HG03139 (cell line): Measurements from ENCODE around the gene PLXNA2.

ENCODE experiments used
- ATAC-seq: cut with Tn5 transposase; IDR thresholded peaks from one replicate; pipeline ENCODE4 v1.9.1; 2021; ENCODE audit not compliant: unreplicated experiment

The PLXNA2 gene

DNA sequence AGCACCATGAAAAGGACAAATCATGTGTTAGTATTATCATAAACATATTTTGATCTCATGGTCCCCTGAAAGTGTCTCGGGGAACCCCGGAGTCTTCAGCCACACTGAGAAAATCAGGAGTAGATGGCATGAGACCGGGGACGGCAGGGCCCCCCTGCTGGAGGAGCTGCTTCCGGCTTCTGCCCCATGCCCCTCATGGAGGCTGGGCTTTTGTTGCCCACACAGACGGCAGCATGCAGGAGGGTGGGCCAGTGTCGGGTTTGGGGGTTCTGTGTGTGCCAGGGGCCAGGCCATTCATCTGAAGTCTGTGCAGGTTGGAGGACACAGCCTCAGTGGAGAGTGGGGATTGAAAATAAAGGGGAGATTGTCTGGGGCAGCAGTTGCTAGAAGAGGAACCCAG is 258.2 kb downstream of the PLXNA2 start:
- no peak for ATAC-seq

DNA sequence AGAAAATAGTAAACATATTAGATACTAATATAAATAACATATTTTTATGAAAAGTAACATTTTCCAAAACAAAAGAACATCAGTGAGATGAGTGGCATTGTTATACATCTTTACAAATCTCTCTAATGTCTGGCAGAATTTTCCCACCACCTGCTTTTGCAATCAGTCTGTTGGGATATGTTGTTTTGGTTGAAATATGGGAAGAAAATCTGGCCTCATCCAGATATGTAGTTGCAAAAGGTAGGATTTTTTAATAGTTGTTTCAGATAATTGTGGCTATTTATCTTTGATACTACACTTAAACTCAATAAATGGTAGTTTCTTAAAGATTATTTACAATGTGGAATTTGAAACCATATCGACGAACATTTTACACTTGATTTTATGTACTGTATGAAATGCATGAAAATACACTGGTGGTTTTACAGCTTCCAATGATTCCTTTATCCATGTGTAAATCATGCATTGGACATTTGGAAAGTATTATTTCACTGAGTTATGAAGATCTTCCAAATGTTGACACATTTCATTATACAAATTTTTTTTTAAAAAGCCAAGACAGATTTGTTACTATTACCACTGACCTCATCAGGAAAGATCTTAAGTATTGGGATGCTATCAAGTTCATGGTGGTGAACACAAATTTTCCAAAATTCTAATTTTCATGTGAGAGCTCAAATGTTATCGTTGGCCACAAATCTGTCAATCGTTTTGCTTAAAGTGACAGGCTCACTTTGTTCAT is 259.2 kb downstream of the PLXNA2 start:
- ATAC-seq = no peak

DNA sequence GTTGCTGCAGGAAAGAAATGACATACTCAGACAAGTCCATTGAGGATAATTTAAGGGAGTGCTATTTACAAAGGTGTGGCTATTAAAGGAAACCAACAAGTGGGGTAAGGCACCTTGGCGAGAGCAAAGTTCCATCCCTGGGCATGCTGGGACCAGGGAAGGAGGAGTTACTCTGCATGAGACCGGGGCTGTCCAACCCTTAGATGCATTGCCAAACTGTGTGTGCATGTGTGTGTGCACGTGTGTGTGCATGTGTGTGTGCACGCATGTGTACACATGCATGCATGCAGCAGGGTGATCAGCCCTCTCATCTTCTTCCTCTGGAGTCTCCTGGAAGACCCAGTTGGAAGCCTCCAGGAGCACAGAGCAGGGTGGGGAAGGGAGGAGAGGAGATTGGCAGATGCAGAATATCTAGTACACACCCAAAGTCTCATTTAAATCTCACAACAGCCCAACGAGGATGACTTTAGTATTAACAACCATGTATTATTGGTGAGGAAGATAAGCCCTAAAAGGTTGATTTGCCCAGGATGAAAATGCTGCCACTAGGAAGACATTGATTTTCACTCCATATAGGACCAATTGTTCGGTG is 261.0 kb downstream of the PLXNA2 start:
- ATAC-seq = no peak

DNA sequence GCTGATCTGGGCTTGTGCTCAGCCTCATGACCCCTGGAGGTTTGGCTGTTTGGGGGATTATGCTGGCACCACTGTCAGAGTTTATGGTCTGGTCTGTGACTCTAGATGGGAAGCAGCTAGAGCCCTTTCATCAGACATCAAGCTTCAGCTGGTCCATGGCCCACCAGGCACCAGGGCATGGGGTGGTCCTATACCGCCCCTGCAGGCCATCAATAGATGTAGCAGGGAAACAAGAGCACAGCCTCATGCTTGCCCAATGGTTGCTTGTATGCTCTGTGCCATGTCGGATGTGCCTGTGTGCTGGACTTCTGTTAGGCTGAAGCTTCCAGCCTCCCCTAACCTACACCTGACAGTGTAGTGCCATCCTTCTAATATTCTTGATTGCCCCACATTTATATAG is 262.2 kb downstream of the PLXNA2 start:
- ATAC-seq = no peak

DNA sequence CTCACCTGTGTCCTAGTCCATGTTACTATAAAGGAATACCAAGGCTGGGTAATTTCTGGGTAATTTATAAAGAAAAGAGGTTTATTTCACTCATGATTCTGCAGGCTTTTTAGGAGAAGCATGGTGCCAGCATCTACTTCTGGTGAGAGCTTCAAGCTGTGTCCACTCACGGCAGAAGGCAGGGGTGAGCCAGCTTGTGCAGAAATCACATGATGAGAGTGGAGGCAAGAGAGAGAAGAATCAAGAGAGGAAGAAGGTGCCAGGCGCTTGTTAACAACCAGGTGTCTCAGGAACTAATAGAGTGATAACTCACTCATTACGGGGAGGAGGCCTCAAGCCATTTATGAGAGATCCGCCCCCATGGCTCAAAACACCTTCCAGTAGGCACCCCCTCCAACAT is 265.7 kb downstream of the PLXNA2 start:
- no peak for ATAC-seq

DNA sequence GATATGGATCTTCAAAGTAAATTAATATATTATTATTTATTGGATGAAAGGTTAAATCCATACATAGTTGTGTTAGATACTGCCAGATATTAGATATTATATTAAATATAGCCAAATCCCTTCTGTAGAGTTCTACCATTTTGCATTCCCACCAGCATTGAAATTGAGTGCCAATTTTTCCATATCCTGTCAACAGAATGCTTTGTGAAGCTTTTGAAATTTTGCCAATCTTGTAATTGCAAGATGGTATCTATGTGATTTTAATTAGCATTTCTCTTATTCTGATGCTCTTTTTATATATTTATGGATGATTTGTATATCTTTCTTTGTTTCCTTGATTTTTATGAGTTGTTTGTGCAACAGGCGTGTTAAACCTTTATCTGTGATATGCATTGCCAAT is 266.3 kb downstream of the PLXNA2 start:
- ATAC-seq = no peak

DNA sequence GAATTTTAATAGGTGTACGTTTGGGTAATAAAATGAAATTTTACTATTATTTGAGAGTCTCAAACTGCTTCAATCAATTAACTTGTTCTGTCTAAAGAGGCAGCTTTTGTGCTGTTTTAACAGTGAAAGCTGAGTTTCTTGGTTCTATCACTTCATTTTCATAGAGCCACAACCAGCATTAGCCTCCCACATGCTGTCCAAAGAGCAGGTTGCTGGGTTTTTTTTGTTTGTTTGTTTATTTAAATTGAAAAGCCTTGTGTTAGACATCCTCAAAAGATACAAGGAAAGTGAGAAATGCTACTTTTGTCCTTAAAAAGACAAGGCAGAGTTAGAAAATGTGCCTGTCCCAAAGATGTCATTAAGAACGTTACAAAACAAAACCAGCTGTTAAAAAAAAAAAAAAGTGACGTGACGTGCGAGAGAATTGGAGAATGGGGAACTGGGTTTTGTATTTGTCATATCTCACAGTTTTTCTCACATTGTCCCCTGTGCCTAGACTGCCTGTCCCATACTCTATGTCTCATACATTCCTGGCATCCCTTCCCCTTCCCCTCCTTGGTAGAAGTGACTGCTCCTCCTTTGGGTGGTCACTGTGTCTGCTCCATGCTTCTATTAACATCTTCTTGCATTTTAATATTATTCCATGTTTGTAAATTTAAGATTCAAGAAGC is 270.2 kb downstream of the PLXNA2 start:
- ATAC-seq = no peak

DNA sequence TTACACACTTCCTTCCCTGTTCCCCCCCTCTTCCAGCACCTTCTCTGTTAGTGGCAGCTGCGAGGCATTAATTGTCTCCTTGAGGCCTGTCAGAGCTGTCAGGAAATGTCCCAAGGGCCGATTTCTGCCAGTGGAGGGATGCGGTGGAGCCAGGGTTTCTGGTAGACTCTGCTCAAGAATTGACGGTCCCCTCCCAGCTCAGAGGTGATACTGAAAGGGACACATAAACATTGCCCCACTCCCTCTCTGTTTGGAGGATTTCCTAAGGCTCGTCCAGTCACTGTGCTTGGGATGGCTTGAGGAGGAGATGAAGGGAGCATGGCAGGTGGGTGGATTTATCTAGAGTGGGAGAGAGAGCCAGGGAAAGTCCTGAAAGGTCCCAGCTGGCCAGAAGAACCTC is 271.8 kb downstream of the PLXNA2 start:
- no peak for ATAC-seq
